Measurements from ENCODE around the gene PLRG1.

The PLRG1 gene

GRCh38 chr4:154545689-154546088, 4.5 kb downstream of the PLRG1 start:
- H3K4me3 ChIP-seq (replicated peaks; ENCODE audit: low read depth, low read length) = no peak overlapping the region
- DNase-seq (ENCODE audit: extremely low read depth, low read depth) = no peak
- TF ChIP-seq CTCF (IDR thresholded peaks at IDR 0.05; ENCODE audit: low read depth, low read length, missing control alignments) = peak; percentile 16

GRCh38 chr4:154542271-154542879, 7.8 kb downstream of the PLRG1 start:
- DNase-seq (ENCODE audit: extremely low read depth, low read depth) = no peak
- H3K4me3 ChIP-seq (replicated peaks; ENCODE audit: low read depth, low read length) = no peak overlapping the region
- no peak for TF ChIP-seq CTCF (IDR thresholded peaks at IDR 0.05; ENCODE audit: low read depth, low read length, missing control alignments)

- no peak for TF ChIP-seq CTCF (IDR thresholded peaks at IDR 0.05; ENCODE audit: low read depth, low read length, missing control alignments)
- H3K4me3 ChIP-seq (replicated peaks; ENCODE audit: low read depth, low read length) = no peak overlapping the region
- no peak for DNase-seq (ENCODE audit: extremely low read depth, low read depth)
Measured at GRCh38 chr4:154534296-154534695, 15.9 kb downstream of the PLRG1 start.

DNA sequence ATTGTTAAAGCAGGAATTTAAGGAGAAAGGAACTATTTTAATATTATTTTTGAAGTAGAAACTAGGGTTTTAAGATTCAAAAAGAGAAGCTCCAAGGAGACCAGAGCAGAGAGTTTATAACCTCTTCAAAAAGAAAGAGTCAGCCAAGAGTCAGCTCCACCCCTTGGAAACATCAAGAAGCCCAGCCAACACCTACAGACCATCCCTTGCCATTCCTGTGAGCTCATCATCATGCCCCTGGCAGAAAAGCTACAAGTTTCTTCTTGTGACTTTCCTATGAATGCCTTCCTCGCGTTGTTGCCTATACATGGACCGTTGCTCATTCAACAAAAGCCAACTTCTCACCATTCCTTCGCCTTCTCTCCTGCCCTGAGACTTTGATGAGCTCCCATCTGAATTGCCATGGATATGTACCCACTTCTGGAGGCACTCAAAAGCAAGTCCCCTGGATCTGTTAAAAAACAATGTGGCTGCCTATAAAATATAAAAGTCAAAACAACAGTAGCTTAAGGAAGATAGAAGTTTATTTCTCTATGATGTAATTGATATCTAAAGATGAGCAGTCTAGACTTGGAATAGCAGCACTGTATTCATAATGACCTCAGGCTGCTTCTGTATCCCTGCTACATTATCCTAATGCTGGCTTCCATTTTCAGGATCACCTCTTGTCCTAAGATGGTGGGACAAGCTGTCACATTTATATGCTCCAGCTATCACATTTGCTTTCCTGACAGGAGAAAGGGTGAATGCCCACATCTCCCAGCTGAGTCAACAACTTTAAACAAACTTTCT, 20.3 kb downstream of the PLRG1 start:
- no peak for TF ChIP-seq CTCF (IDR thresholded peaks at IDR 0.05; ENCODE audit: low read depth, low read length, missing control alignments)
- DNase-seq (ENCODE audit: extremely low read depth, low read depth) = no peak
- no peak overlapping the region for H3K4me3 ChIP-seq (replicated peaks; ENCODE audit: low read depth, low read length)

GRCh38 chr4:154528869-154529268, 21.3 kb downstream of the PLRG1 start:
- no peak overlapping the region for H3K4me3 ChIP-seq (replicated peaks; ENCODE audit: low read depth, low read length)
- no peak for TF ChIP-seq CTCF (IDR thresholded peaks at IDR 0.05; ENCODE audit: low read depth, low read length, missing control alignments)
- DNase-seq (ENCODE audit: extremely low read depth, low read depth) = no peak

- no peak overlapping the region for H3K4me3 ChIP-seq (replicated peaks; ENCODE audit: low read depth, low read length)
- TF ChIP-seq CTCF (IDR thresholded peaks at IDR 0.05; ENCODE audit: low read depth, low read length, missing control alignments) = no peak
- DNase-seq (ENCODE audit: extremely low read depth, low read depth) = no peak
Measured at GRCh38 chr4:154527308-154527707, 22.9 kb downstream of the PLRG1 start.

Measured in HFF-Myc (cell line).